RWPE2 (cell line): ENCODE results near the gene KLK11.

Experiments
- ATAC-seq: fragments of 200-7000 bp; cut with Tn5 transposase; 3 replicates; pipeline ENCODE4 v1.9.1; 2021; ENCODE audit warnings: low read depth
- DNase-seq: peaks from one replicate; pipeline ENCODE4 v3.0.0-alpha.2; 2020; ENCODE audit warnings: low spot score
- H3K27ac ChIP-seq: fragments of 450-650 bp; 2 replicates; pipeline ENCODE4 v1.5.1; 2017; ENCODE audit warnings: mild to moderate bottlenecking; ENCODE audit not compliant: poor library complexity, severe bottlenecking
- H3K27me3 ChIP-seq: fragments of 250-450 bp; sonication (Bioruptor Pico); 2 replicates; pipeline ENCODE4 v1.5.1; 2021; ENCODE audit warnings: mild to moderate bottlenecking, moderate library complexity; ENCODE audit not compliant: insufficient read depth, poor library complexity, severe bottlenecking
- H3K36me3 ChIP-seq: fragments of 250-450 bp; sonication (Bioruptor Pico); 2 replicates; pipeline ENCODE4 v1.5.1; 2020; ENCODE audit warnings: low read depth, mild to moderate bottlenecking, moderate library complexity
- H3K4me1 ChIP-seq: fragments of 250-450 bp; sonication (Bioruptor Pico); 2 replicates; pipeline ENCODE4 v1.5.1; 2021; ENCODE audit warnings: mild to moderate bottlenecking, moderate library complexity; ENCODE audit not compliant: insufficient read depth, poor library complexity, severe bottlenecking
- H3K4me3 ChIP-seq: fragments of 250-450 bp; sonication (Bioruptor Pico); 2 replicates; pipeline ENCODE4 v1.5.1; 2021; ENCODE audit warnings: mild to moderate bottlenecking, moderate library complexity; ENCODE audit not compliant: severe bottlenecking
- H3K9me3 ChIP-seq: fragments of 250-450 bp; sonication (Bioruptor Pico); 2 replicates; pipeline ENCODE4 v1.5.1; 2021; ENCODE audit warnings: mild to moderate bottlenecking, moderate library complexity; ENCODE audit not compliant: severe bottlenecking
- TF ChIP-seq, protein P1 (sequence below): fragments of 450-650 bp; IDR thresholded peaks from one replicate; pipeline ENCODE4 v1.5.1; 2017; ENCODE audit warnings: mild to moderate bottlenecking, moderate library complexity; ENCODE audit not compliant: poor library complexity, severe bottlenecking

Gene KLK11

DNA sequence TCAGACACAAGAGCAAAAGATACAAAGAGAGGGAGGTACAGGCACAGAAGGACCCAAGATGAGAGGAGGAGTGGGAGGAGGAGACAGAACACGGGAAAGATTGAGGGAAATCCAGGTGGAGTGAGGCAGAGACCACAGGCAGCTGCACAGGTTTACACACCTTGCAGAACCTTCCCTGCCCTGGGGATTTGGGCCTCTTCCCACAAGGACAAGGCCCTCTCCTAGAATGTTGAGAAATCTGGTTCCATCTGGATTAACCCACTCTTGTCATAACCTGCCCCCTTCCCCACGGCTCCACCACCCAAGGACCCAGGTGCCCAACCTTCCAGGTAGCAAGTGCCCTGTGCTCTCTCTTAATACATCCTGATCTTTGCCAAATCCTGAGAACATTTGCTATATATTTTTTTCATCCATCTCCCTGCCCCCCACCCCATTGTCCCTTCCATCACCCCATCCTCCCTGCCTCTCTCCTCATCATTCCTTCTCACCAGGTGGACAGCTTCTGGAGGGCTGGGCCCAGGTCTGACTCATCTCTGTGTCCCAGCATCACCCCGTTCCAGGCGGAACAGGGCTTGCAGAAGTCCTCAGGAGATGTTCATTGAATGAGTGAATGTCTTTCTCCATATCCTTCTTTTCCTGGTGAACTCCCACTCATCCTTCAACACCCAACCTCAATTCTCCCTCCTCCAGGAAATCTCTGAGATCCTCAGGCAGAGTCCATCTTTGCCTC is 16.2 kb downstream of the KLK11 start:
- TF ChIP-seq, protein P1, sequence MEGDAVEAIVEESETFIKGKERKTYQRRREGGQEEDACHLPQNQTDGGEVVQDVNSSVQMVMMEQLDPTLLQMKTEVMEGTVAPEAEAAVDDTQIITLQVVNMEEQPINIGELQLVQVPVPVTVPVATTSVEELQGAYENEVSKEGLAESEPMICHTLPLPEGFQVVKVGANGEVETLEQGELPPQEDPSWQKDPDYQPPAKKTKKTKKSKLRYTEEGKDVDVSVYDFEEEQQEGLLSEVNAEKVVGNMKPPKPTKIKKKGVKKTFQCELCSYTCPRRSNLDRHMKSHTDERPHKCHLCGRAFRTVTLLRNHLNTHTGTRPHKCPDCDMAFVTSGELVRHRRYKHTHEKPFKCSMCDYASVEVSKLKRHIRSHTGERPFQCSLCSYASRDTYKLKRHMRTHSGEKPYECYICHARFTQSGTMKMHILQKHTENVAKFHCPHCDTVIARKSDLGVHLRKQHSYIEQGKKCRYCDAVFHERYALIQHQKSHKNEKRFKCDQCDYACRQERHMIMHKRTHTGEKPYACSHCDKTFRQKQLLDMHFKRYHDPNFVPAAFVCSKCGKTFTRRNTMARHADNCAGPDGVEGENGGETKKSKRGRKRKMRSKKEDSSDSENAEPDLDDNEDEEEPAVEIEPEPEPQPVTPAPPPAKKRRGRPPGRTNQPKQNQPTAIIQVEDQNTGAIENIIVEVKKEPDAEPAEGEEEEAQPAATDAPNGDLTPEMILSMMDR: no peak
- Histone ChIP-seq H3K27me3 (no peaks in the 10 kb centered on the region), H3K9me3 (no peaks in the 10 kb centered on the region), H3K4me3 (no peak overlapping the region), H3K36me3 (no peaks in the 10 kb centered on the region), H3K4me1 (peaks cover 17% of the 10 kb centered on the region), H3K27ac (peak overlapping the region; percentile 45)
- DNase-seq: no peak
- peak; percentile 84 for ATAC-seq

DNA sequence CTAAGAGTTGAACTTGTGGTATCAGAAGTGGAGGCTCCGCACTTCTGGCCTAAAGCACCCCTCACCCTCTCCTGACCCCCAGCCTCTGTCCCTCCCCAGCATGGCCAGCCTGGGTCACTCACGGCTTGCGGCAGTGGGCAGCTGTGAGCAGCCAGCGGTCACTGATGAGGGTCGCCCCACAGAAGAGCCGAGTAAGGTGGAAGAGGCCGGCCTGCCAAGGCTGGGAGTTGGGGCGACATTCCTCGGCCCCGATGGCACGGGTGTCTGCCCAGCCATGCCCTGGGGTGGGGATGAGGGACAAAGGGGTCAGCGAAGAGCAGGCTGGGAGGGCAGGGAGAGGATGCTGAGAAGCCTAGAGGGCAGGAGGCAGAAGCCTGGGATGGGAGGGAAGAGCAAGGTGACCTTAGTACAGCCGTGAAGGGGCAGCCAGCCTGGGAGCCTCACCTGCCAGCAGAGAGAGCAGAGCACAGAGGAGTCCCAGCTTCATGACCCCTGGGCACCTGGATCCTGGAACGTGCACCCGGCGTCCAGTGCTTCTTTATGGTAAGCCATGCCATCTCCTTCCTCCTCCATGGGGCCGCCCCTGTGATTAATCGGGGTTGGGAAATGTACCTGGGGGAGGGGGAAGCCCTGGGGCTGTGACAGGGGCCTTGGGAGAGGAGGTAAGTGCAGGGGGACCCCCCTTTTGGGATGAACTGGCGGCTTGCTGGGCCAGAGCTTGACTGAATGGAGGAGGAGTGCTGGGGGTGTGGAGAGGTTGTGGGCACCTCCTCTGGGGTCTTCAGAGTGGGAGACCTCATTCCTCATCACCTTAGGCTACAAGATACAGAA is 17.1 kb downstream of the KLK11 start:
- H3K4me3 ChIP-seq: no peak overlapping the region
- no peak for ATAC-seq
- H3K4me1 ChIP-seq: peaks cover 17% of the 10 kb centered on the region
- H3K9me3 ChIP-seq: no peaks in the 10 kb centered on the region
- no peak for DNase-seq
- H3K27me3 ChIP-seq: no peaks in the 10 kb centered on the region
- peak overlapping the region; percentile 45 for H3K27ac ChIP-seq
- no peaks in the 10 kb centered on the region for H3K36me3 ChIP-seq
- TF ChIP-seq, protein P1: no peak

DNA sequence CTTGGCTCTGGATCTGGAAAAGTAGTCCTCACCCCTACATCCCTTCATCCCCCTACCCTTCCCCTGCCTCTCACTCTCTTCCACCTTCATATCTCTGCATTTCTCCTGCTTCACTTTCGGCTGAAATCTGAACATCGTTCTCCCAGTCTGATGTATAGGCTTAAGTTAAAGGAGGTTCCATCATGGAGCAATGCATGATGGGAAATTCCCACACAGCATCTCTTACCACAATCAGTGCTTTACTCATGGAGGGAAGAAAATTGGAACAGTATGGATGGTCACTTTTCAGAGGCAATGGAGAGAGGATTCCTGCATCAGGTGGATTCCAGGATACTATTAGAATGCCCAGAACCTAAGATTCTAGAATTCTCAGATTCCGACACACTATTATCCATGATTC is 18.9 kb downstream of the KLK11 start:
- H3K9me3 ChIP-seq: no peaks in the 10 kb centered on the region
- no peak overlapping the region for H3K4me3 ChIP-seq
- TF ChIP-seq, protein P1: no peak
- ATAC-seq (no peak), DNase-seq (no peak)
- peaks cover 17% of the 10 kb centered on the region for H3K4me1 ChIP-seq
- H3K27ac ChIP-seq: no peak overlapping the region
- no peaks in the 10 kb centered on the region for H3K27me3 ChIP-seq
- H3K36me3 ChIP-seq: no peaks in the 10 kb centered on the region

DNA sequence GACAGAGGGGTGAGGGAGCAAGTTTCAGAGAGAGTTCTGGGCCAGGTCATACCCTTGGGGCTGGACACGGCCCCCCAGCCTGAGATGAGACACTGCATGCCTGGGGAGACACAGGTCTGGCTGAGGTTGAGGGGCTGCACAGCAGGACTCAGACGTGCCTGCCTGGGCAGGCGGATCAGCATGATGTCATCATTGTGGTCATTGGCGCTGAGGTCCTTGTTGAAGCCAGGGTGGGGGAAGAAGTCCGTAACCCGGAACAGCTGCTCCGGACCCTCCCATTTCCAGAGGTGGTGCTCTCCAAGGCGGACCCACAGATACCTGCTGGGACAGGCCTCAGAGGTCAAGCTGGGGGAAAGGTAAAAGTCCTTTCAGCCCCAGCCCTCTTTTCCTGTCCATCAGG is 20.0 kb downstream of the KLK11 start:
- H3K27me3 ChIP-seq: no peaks in the 10 kb centered on the region
- no peak overlapping the region for H3K27ac ChIP-seq
- no peak for DNase-seq
- peaks cover 20% of the 10 kb centered on the region for H3K4me1 ChIP-seq
- H3K9me3 ChIP-seq: no peaks in the 10 kb centered on the region
- H3K36me3 ChIP-seq: no peaks in the 10 kb centered on the region
- no peak overlapping the region for H3K4me3 ChIP-seq
- TF ChIP-seq, protein P1: no peak
- ATAC-seq: no peak

DNA sequence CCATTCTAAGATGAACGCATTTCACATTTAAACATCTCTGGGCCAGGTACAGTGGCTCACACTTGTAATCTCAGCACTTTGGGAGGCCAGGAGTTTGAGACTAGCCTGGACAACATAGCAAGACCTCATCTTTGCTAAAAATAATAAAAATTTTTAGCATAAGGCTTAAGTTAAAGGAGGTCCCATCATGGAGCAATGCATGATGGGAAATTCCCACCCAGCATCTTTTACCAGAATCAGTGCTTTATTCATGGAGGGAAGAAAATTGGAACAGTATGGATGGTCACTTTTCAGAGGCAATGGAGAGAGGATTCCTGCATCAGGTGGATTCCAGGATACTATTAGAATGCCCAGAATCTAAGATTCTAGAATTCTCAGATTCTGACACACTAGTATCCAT is 21.2 kb downstream of the KLK11 start:
- Histone ChIP-seq H3K9me3 (no peaks in the 10 kb centered on the region), H3K4me1 (peaks cover 13% of the 10 kb centered on the region), H3K36me3 (no peaks in the 10 kb centered on the region), H3K4me3 (no peak overlapping the region), H3K27me3 (no peaks in the 10 kb centered on the region), H3K27ac (no peak overlapping the region)
- no peak for ATAC-seq
- DNase-seq: no peak
- TF ChIP-seq, protein P1: no peak
